ENCODE data around the gene GAGE10.

GRCh38 chrX:49263631-49264030, 39.8 kb upstream of the GAGE10 start:
- TF ChIP-seq CTCF (IDR thresholded peaks at IDR 0.05) = no peak
- no peak for TF ChIP-seq EZH2 (IDR thresholded peaks at IDR 0.05)
- no peak for TF ChIP-seq EZH2phosphoT487 (IDR thresholded peaks at IDR 0.05)
